MCF 10A (cell line): ENCODE measurements around the gene ENPP7. TPM values are rescaled to one million over a fixed set of nuclear protein-coding genes. Genes with fewer than 3 reads are reported as not detected.

Source experiments
- BruUV-seq: library from RNA; stranded (reverse); fragments of 400-500 nt; replicated peaks from 2 replicates; lab custom pipeline; 2021; lab: Mats Ljungman, UMichigan
- CTCF ChIA-PET: fragments of 300-600 bp; sonication (Branson Sonifier 250); formaldehyde crosslinking; extraction: SDS; loops from one replicate; lab custom pipeline; 2021; ENCODE audit warnings: antibody characterized with exemption, inconsistent platforms; lab: Yijun Ruan, JAX
- POLR2A ChIA-PET: fragments of 300-600, 350-650 bp; sonication (Branson Sonifier 250); formaldehyde crosslinking; extraction: SDS; loops from one replicate; lab custom pipeline; 2020; ENCODE audit warnings: antibody characterized with exemption, inconsistent platforms; lab: Yijun Ruan, JAX
- DNase-seq: peaks from one replicate; pipeline ENCODE4 v3.0.0-alpha.2; 2018; ENCODE audit not compliant: unreplicated experiment
- H3K27ac Mint-ChIP-seq: one replicate; pipeline ENCODE4 v1.8.0; 2022; ENCODE audit warnings: mild to moderate bottlenecking, low read depth, mixed read lengths; ENCODE audit not compliant: unreplicated experiment
- H3K27me3 Mint-ChIP-seq: one replicate; pipeline ENCODE4 v1.8.0; 2022; ENCODE audit warnings: mixed read lengths; ENCODE audit not compliant: insufficient read depth, unreplicated experiment
- H3K36me3 Mint-ChIP-seq: one replicate; pipeline ENCODE4 v1.8.0; 2022; ENCODE audit warnings: mild to moderate bottlenecking, moderate library complexity, mixed read lengths; ENCODE audit not compliant: insufficient read depth, unreplicated experiment
- H3K4me1 Mint-ChIP-seq: one replicate; pipeline ENCODE4 v1.8.0; 2022; ENCODE audit warnings: mixed read lengths; ENCODE audit not compliant: insufficient read depth, unreplicated experiment
- H3K4me3 Mint-ChIP-seq: one replicate; pipeline ENCODE4 v1.8.0; 2022; ENCODE audit warnings: mild to moderate bottlenecking, moderate library complexity, mixed read lengths; ENCODE audit not compliant: unreplicated experiment
- H3K9me3 Mint-ChIP-seq: one replicate; pipeline ENCODE4 v1.8.0; 2022; ENCODE audit warnings: mixed read lengths; ENCODE audit not compliant: unreplicated experiment
- intact Hi-C: fragments of 100-400 bp; cut with micrococcal nuclease; formaldehyde crosslinking; loops from 2 replicates; pipeline ENCODE4 v1.14.1; 2022
- total RNA-seq: library from RNA; stranded (reverse); gene quantifications from 2 replicates; pipeline ENCODE4 v1.2.3, GENCODE V29; 2022
- TF ChIP-seq, protein P1 (sequence below): fragments of 200-600 bp; IDR thresholded peaks from one replicate; pipeline ENCODE4 v1.8.0; 2022; ENCODE audit warnings: antibody characterized with exemption, mild to moderate bottlenecking; ENCODE audit not compliant: unreplicated experiment

The ENPP7 gene
- total RNA-seq, 1 experiment from 2014 or later: not detected

DNA sequence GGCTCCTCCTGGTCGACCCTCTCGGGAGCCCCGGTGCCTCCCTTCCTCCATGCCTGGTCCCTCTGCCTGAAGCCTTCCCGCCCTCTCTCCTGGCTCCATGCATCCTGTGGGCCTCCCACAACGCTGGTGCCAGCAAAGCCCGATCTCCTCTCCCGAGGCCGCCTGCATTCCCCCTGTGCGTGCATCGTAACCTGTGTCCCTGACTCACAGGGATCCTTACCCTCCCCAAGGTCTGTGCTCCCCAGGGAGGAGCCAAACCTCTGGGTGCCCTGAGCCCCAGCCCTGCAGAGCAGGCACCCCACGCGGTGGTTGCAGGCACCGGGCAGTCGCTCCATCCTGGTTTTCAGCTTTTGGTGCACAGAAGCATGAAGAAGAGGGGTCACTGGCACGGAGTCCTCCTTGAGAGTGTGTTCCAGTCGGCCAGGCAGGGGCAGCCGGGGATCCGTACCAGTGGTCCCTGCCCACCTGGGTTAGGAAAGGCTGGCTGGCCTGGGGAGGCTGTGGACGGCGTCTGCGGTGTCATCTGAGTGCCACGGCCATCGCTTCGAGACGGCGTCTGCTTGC is 1.8 kb upstream of the ENPP7 start:
- ChIA-PET CTCF (interaction anchor here (0.6 to 0.9 kb wide), 3 partner anchors 20 to 683 kb away, joined by 3 to 5 read pairs (median 3); no protein-coding TSS in a partner anchor), POLR2A (no interaction called here)
- peaks cover 8% of the 10 kb centered on the region for H3K4me1 Mint-ChIP-seq
- DNase-seq: no peak
- TF ChIP-seq, protein P1, sequence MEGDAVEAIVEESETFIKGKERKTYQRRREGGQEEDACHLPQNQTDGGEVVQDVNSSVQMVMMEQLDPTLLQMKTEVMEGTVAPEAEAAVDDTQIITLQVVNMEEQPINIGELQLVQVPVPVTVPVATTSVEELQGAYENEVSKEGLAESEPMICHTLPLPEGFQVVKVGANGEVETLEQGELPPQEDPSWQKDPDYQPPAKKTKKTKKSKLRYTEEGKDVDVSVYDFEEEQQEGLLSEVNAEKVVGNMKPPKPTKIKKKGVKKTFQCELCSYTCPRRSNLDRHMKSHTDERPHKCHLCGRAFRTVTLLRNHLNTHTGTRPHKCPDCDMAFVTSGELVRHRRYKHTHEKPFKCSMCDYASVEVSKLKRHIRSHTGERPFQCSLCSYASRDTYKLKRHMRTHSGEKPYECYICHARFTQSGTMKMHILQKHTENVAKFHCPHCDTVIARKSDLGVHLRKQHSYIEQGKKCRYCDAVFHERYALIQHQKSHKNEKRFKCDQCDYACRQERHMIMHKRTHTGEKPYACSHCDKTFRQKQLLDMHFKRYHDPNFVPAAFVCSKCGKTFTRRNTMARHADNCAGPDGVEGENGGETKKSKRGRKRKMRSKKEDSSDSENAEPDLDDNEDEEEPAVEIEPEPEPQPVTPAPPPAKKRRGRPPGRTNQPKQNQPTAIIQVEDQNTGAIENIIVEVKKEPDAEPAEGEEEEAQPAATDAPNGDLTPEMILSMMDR: no peak
- intact Hi-C loops: no loop called here
- H3K27me3 Mint-ChIP-seq: no peaks in the 10 kb centered on the region
- H3K36me3 Mint-ChIP-seq: no peaks in the 10 kb centered on the region
- no peak overlapping the region for H3K27ac Mint-ChIP-seq
- BruUV-seq: no TSS peak
- no peak overlapping the region for H3K4me3 Mint-ChIP-seq
- no peaks in the 10 kb centered on the region for H3K9me3 Mint-ChIP-seq

DNA sequence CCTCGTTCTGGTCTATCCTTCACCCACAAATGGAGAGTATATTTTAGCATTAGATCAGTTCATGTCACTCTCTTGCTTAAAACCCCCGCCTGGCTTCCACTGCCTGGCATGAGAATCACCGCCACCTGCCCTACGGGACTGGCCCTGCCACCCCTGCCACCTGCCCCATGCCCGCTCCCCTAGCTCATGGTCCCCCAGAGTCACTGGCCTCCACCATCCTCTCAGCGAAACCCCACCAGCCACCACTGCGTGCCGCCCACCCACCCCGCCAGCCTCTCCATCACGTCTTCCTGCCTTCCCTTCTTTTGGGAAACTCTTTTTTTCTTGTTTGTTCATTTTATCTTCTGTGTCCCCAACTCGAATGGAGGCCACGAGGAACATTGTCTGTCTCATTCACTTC is 982 bp upstream of the ENPP7 start:
- Mint-ChIP-seq H3K36me3 (no peaks in the 10 kb centered on the region), H3K9me3 (no peaks in the 10 kb centered on the region), H3K4me3 (no peak overlapping the region), H3K27me3 (no peaks in the 10 kb centered on the region), H3K4me1 (peaks cover 8% of the 10 kb centered on the region), H3K27ac (no peak overlapping the region)
- POLR2A ChIA-PET: no interaction called here
- TF ChIP-seq, protein P1: no peak
- intact Hi-C loops: no loop called here
- no TSS peak for BruUV-seq
- DNase-seq: no peak
- CTCF ChIA-PET: no interaction called here

DNA sequence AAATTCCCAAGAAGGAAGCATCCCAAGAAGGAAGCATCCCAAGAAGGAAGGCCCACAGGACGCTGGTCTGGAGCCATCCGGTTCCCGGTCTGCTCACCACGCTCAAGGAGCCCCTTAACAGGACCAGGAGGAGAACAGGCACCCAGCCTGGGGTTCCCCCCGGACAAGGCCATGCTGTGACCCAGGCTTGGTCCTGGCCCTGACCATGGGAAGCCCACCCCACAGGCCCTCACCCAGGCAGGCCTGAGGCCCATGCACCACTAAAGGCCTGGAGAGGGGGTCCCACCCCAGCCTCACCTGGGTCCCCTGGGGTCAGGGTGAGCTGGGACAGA is 340 bp upstream of the ENPP7 start:
- Mint-ChIP-seq H3K4me3 (no peak overlapping the region), H3K27ac (no peak overlapping the region), H3K27me3 (no peaks in the 10 kb centered on the region), H3K9me3 (no peaks in the 10 kb centered on the region), H3K36me3 (no peaks in the 10 kb centered on the region), H3K4me1 (peaks cover 8% of the 10 kb centered on the region)
- intact Hi-C loops: no loop called here
- ChIA-PET CTCF (interaction anchor here (0.6 kb wide), 1 partner anchor 14 kb away, joined by 3 read pairs; no protein-coding TSS in a partner anchor), POLR2A (no interaction called here)
- TF ChIP-seq, protein P1: no peak
- no peak for DNase-seq
- BruUV-seq: no TSS peak

DNA sequence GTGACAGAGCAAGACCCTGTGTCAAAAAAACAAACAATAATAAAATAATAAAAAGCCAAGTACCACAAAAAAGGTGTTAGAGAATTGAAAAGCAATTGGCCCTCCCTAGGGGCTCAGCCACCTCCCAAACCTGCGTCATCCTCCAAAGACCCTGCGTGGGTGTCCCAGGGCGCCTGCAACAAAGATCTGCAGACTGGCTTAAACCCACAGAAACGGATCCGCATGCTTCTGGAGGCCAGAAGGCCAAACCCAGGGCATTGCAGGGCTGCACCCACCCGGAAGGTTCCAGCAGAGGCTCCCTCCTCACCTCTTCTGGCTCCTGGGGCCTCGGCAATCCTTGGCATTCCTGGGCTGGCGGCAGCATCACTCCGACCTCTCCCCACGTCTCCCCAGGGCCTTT is 1.5 kb downstream of the ENPP7 start:
- ChIA-PET CTCF (no interaction called here), POLR2A (no interaction called here)
- H3K4me3 Mint-ChIP-seq: no peak overlapping the region
- H3K9me3 Mint-ChIP-seq: no peaks in the 10 kb centered on the region
- TF ChIP-seq, protein P1: no peak
- H3K36me3 Mint-ChIP-seq: no peaks in the 10 kb centered on the region
- intact Hi-C loops: no loop called here
- peaks cover 8% of the 10 kb centered on the region for H3K4me1 Mint-ChIP-seq
- H3K27ac Mint-ChIP-seq: no peak overlapping the region
- DNase-seq: no peak
- no TSS peak for BruUV-seq
- H3K27me3 Mint-ChIP-seq: peaks cover 10% of the 10 kb centered on the region
